ENCODE results near the gene GSC2. TPM values are rescaled to one million over a fixed set of nuclear protein-coding genes. Genes with fewer than 3 reads are reported as not detected.

Gene GSC2
- total and polyA plus RNA-seq, 12 donors: not detected

DNA sequence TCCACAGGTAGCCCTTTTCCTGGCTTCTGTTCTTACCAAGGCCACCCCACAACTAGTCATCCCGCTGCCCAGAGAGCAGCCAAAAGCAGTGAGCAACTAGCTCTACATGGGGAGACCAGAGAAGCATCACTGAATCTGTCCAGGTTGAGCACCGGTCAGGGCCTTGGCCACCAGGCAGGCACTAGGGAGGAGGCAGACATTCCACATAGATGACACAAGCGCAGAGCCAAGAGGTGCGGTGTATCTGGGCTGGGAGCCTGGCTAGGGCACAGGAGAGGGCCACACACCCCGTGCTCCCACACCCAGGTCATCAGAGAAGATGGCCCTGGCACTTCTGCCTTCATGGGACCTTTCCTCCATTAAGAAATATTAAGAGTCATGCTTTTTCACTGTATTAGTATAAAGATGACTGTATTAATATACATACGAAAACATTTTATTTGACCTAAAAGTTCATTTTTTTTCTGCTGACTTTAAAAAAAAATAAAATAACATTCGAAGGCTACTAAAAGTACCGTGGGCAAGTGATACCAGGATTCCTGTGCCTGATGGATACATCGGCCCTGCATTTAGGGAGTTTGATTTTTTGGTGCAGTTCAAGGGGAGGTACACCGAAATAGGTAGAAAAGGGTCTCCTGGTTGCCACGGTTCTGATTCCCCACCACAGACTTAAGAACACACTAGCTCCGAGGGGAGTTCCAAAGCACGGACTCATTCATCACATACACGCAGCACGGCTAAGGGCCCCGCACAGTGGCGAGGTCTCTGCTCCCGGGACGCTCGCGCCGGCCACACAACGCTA lies 29.1 kb downstream of the GSC2 start:
- no peaks in the 10 kb centered on the region for H3K9me3 ChIP-seq (replicated peaks in 1 of 3)
- WGBS, 4 donors: 13 to 15% (median 14%) methylated on average over 20 to 23 of the region's 23 CpGs
- no peaks in the 10 kb centered on the region for H3K36me3 ChIP-seq (replicated peaks in 1 of 2)
- peaks cover 9 to 47% of the 10 kb centered on the region in 2 donors for H3K4me1 ChIP-seq (replicated peaks in 1 of 2)
- peak in 1 of 2 donors; percentile 31 for TF ChIP-seq POLR2A (IDR thresholded peaks at IDR 0.05)
- TF ChIP-seq, protein P1, sequence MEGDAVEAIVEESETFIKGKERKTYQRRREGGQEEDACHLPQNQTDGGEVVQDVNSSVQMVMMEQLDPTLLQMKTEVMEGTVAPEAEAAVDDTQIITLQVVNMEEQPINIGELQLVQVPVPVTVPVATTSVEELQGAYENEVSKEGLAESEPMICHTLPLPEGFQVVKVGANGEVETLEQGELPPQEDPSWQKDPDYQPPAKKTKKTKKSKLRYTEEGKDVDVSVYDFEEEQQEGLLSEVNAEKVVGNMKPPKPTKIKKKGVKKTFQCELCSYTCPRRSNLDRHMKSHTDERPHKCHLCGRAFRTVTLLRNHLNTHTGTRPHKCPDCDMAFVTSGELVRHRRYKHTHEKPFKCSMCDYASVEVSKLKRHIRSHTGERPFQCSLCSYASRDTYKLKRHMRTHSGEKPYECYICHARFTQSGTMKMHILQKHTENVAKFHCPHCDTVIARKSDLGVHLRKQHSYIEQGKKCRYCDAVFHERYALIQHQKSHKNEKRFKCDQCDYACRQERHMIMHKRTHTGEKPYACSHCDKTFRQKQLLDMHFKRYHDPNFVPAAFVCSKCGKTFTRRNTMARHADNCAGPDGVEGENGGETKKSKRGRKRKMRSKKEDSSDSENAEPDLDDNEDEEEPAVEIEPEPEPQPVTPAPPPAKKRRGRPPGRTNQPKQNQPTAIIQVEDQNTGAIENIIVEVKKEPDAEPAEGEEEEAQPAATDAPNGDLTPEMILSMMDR (IDR thresholded peaks at IDR 0.05): no peak
- no peaks in the 10 kb centered on the region for H3K27me3 ChIP-seq
- peak overlapping the region in 4 of 5 donors; percentile 91 to 99 (median 94) for H3K27ac ChIP-seq
- DNase-seq: peak; percentile 39 to 87 (median 71)
- intact Hi-C loops (cut with DNase I): no loop called here
- peak overlapping the region; percentile 37 to 98 (median 68) for H3K4me3 ChIP-seq

DNA sequence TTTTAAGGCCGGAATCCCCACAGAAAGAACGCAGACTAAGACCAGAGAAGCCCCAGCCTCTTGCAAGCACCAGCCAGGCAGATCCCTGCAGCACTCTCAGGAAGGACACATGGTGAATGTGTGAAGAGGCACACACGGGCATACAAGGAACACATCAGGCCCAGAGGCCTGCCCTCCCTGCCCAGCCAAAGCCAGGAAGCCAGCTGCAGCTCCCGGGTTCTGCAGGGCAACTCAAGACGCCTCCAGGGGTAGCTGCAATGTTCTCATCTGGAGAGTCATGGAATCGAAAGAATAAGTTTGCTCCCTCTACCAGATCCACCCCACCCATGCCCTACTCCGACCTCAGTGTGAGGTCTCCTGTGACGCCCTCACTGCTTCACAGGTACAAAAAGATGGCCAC lies 30.1 kb downstream of the GSC2 start:
- WGBS, 4 donors: 82 to 97% (median 88%) methylated on average over 5 to 8 of the region's 8 CpGs
- DNase-seq: no peak
- H3K4me3 ChIP-seq: no peak overlapping the region
- TF ChIP-seq, protein P1 (IDR thresholded peaks at IDR 0.05): no peak
- TF ChIP-seq POLR2A (IDR thresholded peaks at IDR 0.05): no peak
- intact Hi-C loops (cut with DNase I): no loop called here
- no peaks in the 10 kb centered on the region for H3K36me3 ChIP-seq (replicated peaks in 1 of 2)
- H3K27me3 ChIP-seq: no peaks in the 10 kb centered on the region
- H3K4me1 ChIP-seq (replicated peaks in 1 of 2): peaks cover 9 to 52% of the 10 kb centered on the region in 2 donors
- H3K27ac ChIP-seq: peak overlapping the region in 1 of 5 donors; percentile 96
- H3K9me3 ChIP-seq (replicated peaks in 1 of 3): no peaks in the 10 kb centered on the region

DNA sequence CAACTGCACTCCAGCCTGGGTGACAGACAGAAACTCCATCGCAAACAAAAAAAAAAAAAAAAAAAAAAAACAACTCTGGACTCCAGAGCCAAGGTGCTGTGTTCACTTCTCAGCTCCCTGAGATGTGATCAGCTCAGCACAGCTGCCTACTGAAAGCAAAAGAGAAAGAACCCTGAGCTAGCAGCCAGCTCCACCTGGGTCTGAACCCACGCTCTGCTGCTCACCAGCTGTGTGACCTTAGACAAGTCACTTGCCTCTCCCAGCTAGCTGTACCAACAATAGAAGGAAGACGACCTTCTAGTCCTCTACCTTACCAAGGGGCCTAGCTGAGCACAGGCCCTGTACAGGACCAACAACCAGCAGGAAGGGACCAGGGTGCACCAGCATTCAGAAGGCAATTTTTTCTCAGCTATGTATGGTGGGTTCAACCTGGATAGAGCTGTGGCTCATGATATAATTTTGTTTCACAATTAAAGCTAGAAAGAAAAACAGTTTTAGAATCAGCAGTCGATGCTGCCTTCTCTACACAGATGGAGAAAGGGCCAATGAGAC lies 31.7 kb downstream of the GSC2 start:
- 82 to 90% (median 87%) methylated on average over 4 of the region's 4 CpGs for WGBS, 4 donors
- H3K36me3 ChIP-seq (replicated peaks in 1 of 2): no peaks in the 10 kb centered on the region
- intact Hi-C loops (cut with DNase I): no loop called here
- no peaks in the 10 kb centered on the region for H3K27me3 ChIP-seq
- no peak overlapping the region for H3K4me3 ChIP-seq
- DNase-seq: no peak
- no peak for TF ChIP-seq POLR2A (IDR thresholded peaks at IDR 0.05)
- no peaks in the 10 kb centered on the region for H3K9me3 ChIP-seq (replicated peaks in 1 of 3)
- peaks cover 9 to 52% of the 10 kb centered on the region in 2 donors for H3K4me1 ChIP-seq (replicated peaks in 1 of 2)
- no peak overlapping the region for H3K27ac ChIP-seq

DNA sequence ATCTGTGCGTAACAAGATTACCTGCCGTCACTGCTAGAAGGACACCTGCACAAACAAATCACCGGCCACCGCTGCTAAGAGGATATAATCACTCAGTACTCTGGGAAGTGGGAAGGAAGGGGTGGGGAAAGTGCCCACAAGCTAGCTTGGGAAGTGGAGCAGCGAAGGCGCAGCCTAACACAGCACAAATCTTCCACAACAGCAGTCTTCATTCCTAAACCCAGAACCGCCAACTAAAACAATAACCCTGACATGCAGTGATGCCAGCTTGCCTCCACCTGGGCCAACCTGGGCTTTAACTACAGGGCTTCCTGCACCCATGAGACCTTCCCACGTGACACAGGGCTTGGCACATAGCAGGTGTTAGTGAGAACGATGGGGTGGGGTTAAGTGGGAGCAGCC lies 33.0 kb downstream of the GSC2 start:
- no peaks in the 10 kb centered on the region for H3K9me3 ChIP-seq (replicated peaks in 1 of 3)
- intact Hi-C loops (cut with DNase I): no loop called here
- H3K27ac ChIP-seq: no peak overlapping the region
- TF ChIP-seq, protein P1 (IDR thresholded peaks at IDR 0.05): no peak
- TF ChIP-seq POLR2A (IDR thresholded peaks at IDR 0.05): no peak
- peaks cover 9 to 47% of the 10 kb centered on the region in 2 donors for H3K4me1 ChIP-seq (replicated peaks in 1 of 2)
- H3K27me3 ChIP-seq: no peaks in the 10 kb centered on the region
- H3K36me3 ChIP-seq (replicated peaks in 1 of 2): no peaks in the 10 kb centered on the region
- no peak for DNase-seq
- H3K4me3 ChIP-seq: no peak overlapping the region
- WGBS, 4 donors: 75 to 85% (median 79%) methylated on average over 7 to 9 of the region's 9 CpGs

Data from adrenal gland (tissue), 12 donors.